Forelimb muscle (tissue), 1 donor: ENCODE data around the gene KRTAP22-2. TPM values are rescaled to one million over a fixed set of nuclear protein-coding genes. Genes with fewer than 3 reads are reported as not detected.

ENCODE experiments used
- DNase-seq: peaks from one replicate; pipeline ENCODE4 v3.0.0-alpha.2; 2013; ENCODE audit warnings: low read depth
- polyA plus RNA-seq: library from polyadenylated mRNA; unstranded; fragments of 120-200 nt; gene quantifications from one replicate; pipeline ENCODE4 v1.2.1, GENCODE V29; 2013; ENCODE audit not compliant: insufficient read length

The KRTAP22-2 gene
- not detected for polyA plus RNA-seq

GRCh38 chr21:30590297-30590696 is at the start of gene KRTAP22-2:
KRTAP22-2 (minus strand) TSS chr21:30590397.
- no peak for DNase-seq

GRCh38 chr21:30638686-30639085 is 48.5 kb upstream of the KRTAP22-2 start:
- no peak for DNase-seq

- no peak for DNase-seq
Observed at GRCh38 chr21:30634906-30635305, 44.7 kb upstream of the KRTAP22-2 start, which contains the start of gene KRTAP20-2. KRTAP20-2 (plus strand) TSS chr21:30635206; CDS start chr21:30635264, 58 bp downstream.

DNA sequence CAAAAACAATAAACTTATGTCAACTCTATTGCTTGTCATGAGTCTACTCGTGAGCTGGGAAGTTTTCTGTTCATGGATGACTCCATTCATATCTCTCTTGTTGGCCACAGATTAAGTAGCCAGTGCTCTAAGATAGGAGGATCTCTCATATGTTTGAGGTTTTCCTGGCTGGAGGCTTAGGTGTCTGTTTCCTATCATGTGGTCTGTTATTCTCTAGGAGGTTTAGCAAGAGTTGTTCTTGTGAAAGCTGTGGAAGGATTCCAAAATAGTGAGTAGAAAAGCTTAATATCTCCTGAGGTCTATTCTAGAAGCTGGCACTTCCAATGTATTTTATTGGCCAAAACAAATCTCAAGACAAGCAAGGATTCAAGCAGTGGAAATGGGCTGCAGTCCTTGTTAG is 39.0 kb upstream of the KRTAP22-2 start:
- DNase-seq = no peak

DNA sequence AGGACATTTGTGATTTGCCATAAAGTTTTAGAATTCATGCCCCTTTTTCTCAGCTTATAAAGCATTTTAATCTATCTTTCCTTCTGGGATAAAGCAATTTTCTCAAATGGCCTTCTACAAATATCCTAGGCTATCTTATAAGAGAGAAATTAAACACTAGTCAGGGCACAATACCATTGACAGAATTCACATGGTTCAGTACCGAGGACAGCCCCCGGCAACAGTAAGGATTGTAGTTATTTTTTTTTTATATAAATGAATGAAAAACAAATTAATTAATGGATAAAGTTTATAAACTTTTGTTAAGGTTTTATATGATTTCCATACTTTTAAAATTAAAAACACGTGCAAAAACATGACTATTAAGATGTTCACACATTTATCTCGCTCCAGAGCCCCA is 37.9 kb upstream of the KRTAP22-2 start:
- DNase-seq = no peak

- no peak for DNase-seq
Observed at GRCh38 chr21:30625449-30626165, 35.4 kb upstream of the KRTAP22-2 start.

GRCh38 chr21:30623362-30623761 is 33.2 kb upstream of the KRTAP22-2 start:
- no peak for DNase-seq

- no peak for DNase-seq
Observed at GRCh38 chr21:30620522-30620921, 30.3 kb upstream of the KRTAP22-2 start, which contains the start of gene KRTAP20-4. KRTAP20-4 (plus strand) TSS chr21:30620627.

- DNase-seq = no peak
Observed at GRCh38 chr21:30620080-30620479, 29.9 kb upstream of the KRTAP22-2 start.

DNA sequence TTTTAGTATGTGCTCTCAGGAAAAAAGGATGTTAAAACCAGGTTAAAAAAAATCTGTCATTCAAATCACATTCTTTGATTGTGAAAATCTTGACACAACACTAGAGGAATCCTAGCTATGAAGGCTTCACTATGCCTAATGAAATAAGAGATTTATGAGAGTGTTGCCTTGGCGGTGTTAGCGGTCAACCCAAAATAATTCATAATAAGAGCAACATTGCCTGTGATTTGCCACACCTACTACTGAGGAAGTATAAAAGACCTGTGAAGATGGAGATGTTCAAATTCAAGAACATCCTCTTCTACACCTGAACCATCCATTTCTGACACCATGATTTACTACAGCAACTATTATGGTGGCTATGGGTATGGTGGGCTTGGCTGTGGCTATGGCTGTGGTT is 25.9 kb upstream of the KRTAP22-2 start, which contains the start of gene KRTAP20-1:
TSS of gene KRTAP20-1 (plus strand) at position 301 of the 400 bp plus-strand sequence. CDS start at position 331, 30 bp downstream.
- DNase-seq = no peak

GRCh38 chr21:30615199-30615598 is 25.0 kb upstream of the KRTAP22-2 start:
- no peak for DNase-seq

DNA sequence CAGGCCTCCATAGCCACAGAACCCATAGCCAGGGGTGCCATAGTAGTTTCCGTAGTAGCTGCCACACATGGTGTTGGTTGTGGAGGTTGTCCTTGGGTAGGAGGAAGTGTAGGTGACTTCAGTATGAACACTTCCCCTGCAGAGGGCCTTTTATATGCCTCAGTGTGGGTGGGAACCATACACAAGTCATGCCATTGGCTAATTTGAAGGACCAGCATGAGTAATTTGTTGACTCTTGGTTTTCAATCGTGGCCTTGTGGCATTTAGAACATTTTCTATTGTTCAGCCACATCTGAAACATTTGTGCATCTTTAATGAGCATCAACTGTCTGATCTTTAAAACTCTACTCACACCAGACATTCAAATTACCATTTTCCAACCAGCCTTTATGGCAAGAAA is 23.6 kb upstream of the KRTAP22-2 start, which contains the start of gene KRTAP6-1:
TSS of gene KRTAP6-1 (minus strand) at position 95 of the 400 bp plus-strand sequence. CDS start at position 69, 26 bp downstream.
- DNase-seq = no peak

DNA sequence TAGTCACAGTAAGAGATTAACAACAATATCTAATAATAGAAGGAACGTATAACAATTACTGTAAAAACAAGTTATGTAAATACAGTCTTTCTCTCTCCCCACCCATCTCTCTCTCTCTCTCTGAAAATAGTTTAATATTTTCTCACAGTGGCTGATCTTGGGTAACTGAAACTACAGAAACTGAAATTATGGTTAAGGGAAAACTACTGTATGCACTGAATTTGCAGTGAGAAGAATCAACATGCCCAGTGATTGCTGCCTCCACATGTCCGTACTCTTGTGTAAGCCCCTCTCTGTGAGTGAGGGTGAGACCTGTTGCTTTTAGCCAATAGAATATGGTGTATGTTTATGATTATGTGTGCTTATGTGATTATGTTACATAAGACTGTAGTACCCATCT is 21.9 kb upstream of the KRTAP22-2 start:
- no peak for DNase-seq

GRCh38 chr21:30605968-30606367 is 15.8 kb upstream of the KRTAP22-2 start:
- no peak for DNase-seq

DNA sequence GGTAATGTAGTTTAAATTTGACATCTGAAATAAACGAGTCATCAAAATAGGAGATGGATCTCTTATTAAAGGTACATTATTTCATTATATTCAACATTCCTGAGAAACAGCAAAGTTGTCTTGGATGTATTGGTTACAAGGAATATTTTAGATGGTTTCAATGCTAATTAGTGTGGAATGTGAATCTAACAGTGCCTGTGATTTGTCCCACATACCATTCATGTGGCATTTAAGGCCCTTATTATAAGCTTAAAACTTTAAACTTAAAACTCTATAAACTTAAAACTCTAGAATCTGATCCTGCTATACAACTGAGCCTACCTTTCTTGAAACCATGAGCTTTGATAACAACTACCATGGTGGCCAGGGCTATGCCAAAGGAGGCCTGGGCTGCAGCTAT is 10.6 kb upstream of the KRTAP22-2 start, which contains the start of gene KRTAP22-1:
TSS of gene KRTAP22-1 (plus strand) at position 301 of the 400 bp plus-strand sequence.
- DNase-seq = no peak

DNA sequence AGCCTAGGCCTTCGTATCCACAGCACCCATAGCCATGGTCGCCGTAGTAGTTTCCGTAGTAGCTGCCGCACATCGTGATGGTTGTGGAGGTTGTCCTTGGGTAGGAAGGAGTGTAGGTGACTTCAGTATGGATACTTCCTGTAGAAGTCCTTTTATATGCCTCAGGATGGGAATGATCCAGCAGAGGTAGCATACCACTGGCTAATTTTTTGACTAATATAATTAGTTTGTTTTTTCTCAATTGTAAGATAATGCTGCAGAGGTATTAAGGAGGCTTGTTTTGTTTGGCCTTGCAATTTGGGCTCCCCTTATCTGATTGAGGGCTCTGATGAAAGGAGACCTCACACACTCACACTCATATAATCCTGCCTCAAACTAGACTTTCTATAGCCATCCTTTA is 8.6 kb upstream of the KRTAP22-2 start, which contains the start of gene KRTAP6-2:
TSS of gene KRTAP6-2 (minus strand) at position 101 of the 400 bp plus-strand sequence. CDS start at position 73, 28 bp downstream.
- no peak for DNase-seq

DNA sequence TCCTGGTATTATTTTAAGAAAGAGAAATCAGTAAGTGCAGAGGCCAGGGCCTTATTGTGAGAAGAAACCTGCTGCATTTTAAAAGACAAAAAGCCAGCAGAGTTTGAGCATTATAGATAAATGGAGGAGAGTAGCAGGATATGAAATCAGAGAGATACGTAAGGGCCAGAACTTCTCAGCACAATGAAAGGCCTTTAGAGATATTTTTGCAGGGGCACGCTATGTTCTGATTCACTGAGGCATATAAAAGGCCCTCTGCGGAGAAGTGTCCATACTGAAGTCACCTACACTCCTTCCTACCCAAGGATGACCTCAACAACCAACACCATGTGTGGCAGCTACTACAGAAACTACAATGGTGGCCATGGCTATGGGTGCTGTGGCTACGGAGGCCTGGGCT is 1.9 kb upstream of the KRTAP22-2 start, which contains the start of gene KRTAP6-3:
TSS of gene KRTAP6-3 (plus strand) at position 301 of the 400 bp plus-strand sequence. CDS start at position 307, 6 bp downstream.
- DNase-seq = no peak

DNA sequence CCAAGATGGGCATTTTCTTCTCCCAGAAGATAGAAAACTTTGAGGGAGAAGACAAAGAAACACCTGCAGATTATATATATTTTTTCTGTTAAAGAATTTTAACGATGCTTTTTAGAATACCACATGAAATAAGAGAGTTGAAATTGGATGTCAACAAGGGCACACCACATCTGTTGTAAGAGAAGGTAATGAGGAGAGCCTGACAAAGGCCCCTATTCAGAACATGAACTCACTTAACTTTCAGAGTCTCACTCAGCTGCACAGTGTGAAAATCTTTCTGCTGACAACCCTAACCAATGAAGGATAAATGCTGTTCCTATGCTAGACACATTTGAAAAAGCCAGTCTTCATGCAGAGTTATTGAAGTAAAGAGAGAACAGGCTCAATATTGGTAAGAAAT is 7.3 kb downstream of the KRTAP22-2 start:
- DNase-seq = no peak

DNA sequence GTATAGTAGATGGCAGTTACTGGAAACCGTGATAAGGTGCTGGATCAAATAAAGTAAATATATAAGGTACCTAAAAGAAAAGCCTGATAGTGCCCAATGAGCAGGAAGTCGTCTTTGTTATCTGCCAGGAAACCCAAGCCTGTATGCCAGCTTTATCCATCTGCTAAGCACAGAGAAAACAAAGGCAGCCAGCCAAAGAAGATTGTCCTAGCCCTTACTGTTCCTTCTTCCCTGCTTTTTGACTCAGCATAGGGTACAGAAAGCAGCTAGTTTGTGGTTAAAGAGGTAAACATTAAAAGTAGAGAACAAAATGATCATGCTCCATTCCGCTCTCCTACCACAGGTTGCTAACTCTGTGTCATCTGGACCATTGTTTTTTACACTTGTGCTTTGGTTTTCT is 10.1 kb downstream of the KRTAP22-2 start:
- DNase-seq = no peak

DNA sequence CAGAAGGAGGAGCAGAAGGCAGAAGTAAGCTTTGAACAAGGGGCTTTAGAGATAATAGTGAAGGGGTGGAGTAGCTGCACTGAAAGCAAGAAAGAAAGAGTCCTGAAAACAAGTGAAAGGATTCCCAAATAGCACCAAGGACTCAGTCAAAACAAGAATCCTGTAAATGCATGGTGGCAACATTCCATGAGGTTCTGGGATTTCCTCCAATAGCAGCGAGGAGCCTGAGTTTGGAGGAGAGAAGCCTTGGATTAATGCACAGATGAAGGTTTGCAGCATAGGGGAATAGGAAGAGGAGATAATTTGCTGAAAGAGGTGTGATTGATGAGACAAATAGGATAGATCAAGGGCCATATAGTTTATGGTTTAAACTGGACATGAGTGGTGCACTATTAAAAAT is 10.9 kb downstream of the KRTAP22-2 start:
- DNase-seq = peak; percentile 26

DNA sequence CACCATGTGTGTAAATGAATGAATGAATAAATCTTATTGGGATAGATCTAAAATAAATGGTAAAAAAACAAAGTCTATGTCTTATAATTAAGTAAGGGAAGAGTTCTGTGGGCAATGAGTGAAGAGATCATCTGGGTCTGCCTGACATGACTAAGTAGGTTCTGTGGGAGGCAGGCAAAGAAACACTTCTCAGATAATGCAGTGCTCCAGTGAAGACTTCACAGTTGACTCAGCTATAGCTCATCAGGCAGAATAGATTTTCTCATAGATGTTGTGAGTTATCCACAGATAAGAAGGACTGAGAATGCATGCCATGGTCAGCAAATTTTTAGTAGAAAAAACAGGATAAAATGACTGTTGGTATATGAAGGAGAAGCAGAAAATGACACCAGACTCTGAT is 12.4 kb downstream of the KRTAP22-2 start:
- no peak for DNase-seq

DNA sequence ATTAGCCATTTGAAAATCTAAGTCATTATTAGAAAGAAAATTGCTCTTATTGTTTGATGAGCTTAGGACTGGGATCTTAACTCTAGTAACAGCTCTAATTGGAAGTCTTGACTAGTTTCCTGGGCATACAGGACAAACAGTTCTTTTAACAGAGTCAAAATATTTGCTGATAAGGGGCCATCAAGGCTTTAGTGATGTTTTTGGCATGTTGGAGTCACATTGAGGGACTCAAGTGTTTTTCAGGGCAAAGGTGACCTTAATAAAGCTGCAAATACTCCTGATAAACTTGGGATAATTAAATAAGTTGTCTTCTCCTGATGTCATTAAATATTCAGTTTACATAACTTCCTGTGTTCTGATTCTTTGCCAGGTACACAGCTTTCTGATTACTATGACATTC is 22.6 kb downstream of the KRTAP22-2 start:
- no peak for DNase-seq

DNA sequence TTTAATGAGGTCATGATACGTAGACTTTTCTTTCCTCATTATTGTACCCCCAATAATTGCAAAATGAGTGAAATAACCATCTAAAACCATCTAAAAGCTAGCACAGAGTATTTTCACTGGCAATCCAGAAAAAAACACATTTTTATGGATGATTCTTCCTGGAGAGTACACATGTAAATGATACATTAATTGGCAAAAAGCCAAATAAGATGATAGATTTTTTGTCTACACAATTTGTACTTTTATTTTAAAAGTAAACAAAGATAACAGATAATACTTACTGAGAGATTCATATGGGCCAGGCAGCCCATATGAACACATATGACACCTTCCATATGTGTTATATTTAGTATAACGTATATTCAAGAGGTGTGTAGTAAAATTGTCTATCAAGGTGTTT is 26.6 kb downstream of the KRTAP22-2 start:
- no peak for DNase-seq
